NCI-H146 (cell line): ENCODE results near the gene CD48.
"Not testable (repeated sequence)": the region's sequence is repeated elsewhere in the genome, so short reads cannot be mapped to it uniquely, and the experiment has no call there.

Source experiments
- DNase-seq: peaks from one replicate; lab custom pipeline; 2025; lab: John Stamatoyannopoulos, UW

Gene CD48

DNA sequence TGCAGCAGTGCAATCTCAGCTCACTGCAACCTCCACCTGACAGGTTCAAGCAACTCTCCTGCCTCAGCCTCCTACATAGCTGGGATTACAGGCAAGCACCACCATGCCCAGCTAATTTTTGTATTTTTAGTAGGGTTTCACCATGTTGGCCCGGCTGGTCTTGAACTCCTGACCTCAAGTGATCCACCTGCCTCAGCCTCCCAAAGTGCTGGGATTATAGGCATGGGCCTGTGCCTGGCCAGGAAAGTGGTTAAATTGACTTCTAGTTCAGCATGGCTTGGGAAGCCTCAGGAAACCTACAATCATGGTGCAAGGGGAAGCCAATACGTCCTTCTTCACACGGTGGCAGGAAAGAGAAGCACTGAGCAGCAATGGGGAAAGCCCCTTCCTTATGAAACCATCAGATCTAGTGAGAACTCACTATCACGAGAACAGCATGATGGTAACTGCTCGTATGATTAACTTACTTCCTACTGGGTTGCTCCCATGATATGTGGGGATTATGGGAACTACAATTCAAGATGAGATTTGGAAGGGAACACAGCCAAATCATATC is 981 bp upstream of the CD48 start:
- not testable (repeated sequence) for DNase-seq

DNA sequence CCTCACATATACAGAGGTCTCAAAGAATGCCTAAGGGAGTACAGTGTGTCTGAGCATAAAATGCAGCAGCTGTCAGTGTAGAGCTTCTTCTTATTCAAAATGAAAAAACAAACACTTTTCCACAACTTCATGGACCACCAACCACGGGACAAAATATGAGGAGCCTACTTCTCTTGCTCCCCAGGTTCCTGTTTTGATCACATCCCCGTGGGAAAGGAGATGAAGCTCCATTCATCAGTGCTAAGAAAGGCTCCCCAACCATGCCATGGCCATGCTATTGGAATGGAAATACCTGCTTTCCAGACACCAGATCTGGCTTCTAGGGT is 383 bp downstream of the CD48 start:
- DNase-seq = no peak

DNA sequence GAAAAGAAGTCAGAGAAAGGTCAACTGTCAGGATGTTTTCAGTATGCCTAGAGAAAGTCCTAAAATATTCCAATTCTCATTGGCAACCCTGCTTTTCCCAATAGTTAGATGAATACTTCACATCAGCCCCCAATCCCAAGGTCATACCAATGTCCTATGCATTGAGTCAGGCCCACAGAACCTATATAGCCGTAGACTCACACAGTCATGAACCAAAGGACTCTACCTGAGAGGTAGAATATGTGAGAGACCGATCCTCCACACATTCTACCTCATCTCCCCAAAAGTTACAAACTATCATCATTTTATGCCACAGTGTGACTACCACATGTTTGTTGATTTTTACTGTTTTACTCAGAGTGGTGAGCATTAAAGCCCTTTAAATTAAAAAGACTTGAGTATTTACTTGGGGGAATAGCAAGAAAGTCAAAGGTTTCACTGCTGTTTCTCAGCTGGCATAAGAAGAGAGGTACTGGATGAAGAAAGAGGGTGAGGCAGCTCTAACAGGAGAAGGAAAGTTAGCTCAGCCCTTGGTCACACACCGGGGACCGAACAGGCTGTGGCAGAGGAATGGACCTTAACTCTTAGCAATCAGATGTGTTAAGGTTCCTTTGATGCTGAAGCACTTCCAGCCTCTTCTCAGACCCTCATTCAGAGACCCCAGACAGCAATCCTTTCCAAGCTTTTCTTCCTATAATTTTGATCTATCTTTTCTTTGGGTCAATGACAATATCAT is 937 bp downstream of the CD48 start:
- no peak for DNase-seq

GRCh38 chr1:160709715-160710114 is 1.9 kb downstream of the CD48 start:
- no peak for DNase-seq

- DNase-seq = no peak
Measured at GRCh38 chr1:160708801-160709200, 2.8 kb downstream of the CD48 start.

- no peak for DNase-seq
Measured at GRCh38 chr1:160708118-160708517, 3.5 kb downstream of the CD48 start.

- no peak for DNase-seq
Measured at GRCh38 chr1:160707236-160708064, 4.2 kb downstream of the CD48 start.

DNA sequence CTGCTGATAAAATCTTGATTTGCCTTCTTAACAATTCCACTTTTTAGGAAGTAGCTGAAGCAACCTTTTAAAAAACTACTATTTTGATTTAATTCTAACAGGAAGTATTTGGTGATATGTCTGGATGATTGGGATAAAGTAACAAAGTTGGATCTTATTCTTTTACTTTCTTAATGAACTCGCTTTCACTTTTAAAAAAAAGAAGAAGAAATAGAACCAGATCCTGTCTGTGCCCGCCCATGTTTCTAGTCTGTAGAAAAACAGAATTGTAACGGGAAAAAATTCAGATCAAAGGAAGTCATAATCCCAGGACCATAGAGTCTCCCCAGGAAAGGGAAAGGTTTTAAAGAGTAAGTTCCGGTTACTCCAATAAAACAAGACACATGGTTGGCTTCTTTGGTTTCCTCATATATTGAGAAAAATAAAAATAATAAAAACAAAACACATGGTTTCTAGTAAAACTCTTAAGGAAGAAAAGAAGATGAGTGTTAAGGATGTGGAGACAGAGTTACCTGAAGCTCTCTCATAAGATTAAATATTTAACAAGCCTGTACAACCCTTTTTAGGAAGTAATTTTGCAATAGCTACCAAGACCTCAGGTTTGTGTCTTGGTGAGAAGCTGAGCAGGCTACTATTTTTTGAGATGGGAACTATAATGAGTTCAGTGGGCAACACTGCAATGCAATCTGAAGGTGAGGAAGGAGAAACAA is 4.9 kb downstream of the CD48 start:
- DNase-seq = no peak

DNA sequence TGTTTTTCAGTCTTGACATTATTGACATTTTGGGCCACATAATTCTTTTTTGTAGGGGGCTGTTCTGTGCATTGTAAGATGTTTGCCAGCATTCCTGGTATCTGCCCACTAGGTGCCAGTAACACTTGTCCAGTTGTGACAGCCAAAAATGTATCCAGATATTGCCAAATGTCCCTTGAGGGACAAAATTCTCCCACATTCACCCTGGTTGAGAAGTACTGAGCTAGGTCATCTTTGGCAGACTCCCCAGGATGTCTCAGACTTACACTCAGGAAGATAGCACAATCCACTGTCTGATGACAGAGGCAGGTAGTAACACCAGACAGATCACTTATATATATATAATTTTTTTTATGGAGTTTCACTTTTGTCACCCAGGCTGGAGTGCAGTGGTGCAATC is 5.9 kb downstream of the CD48 start:
- no peak for DNase-seq

DNA sequence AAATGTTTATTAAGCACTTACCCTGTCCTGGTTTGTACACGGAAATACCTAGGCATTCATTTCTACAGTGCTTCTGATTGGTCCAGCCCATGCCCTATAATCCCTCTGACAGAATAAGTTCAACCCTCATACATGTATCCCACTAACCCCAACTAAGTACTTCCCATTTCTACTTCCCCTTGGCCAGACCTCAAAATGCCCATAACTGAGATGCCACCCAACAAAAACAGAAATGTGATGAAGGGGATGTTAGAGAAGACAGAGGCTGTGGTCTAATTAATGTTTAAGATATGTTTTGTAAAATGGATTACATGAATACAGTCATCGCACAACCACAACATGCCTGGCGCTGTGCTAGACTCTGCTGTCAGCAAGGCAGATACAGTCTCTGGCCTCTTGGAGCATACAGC is 6.4 kb downstream of the CD48 start:
- DNase-seq = not testable (repeated sequence)

GRCh38 chr1:160704250-160704649 is 7.4 kb downstream of the CD48 start:
- DNase-seq = no peak

GRCh38 chr1:160702100-160702499 is 9.5 kb downstream of the CD48 start:
- DNase-seq = no peak

- DNase-seq = not testable (repeated sequence)
Measured at GRCh38 chr1:160692390-160692789, 19.2 kb downstream of the CD48 start.

- no peak for DNase-seq
Measured at GRCh38 chr1:160685266-160685665, 26.4 kb downstream of the CD48 start.

DNA sequence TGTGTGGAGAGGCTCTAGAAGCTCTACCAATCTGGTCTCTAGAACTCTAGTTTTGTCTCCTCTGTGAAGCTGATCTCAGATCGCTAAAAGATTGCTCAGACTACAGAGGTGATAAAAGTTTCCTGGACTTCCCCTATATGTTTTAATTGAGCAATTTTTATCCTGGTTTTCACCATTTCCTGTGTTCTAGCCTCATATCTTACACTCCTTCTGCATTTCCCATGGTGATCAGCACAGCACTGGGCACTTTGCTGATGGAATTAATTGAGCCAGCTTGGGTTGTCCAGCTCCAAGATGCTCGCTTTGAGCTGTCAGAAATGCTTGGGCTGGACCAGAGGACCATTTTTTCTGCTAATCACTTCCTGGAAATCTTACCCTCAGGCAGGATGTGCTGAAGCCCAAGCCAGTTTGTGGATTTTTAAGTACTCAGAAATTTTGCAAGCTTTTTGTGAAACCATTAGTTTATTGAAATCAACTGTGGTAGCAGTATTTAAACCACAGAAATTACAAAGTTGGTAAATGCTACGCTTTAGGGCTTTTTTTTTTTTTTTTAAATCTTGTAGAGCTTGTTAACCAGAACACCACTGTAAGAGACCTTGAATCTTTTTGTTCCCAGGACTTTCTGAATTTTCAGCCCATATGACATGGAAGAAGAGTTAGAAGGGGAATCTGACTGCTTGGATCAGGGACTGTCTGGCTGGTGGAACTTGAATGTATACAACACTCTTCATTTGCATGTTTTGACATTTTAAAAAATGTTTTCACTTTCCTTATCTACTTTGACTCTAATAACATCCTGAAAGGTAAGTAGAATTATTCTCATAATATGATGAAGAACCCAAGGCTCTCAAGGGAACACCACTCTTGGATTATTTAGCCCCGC is 28.4 kb downstream of the CD48 start:
- DNase-seq = no peak

DNA sequence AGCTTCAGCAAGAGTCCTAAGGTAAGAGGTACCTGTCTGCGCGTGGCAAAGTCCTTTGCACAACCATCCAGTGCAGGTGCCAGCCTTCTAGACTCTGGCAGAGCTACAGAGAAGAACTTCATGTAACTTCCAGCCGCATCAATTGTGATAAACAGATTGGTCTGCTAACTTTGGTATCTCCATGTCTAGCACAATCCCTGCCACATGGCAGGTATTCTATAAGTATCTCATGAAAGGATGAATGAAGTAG is 29.8 kb downstream of the CD48 start:
- DNase-seq = no peak

- DNase-seq = no peak
Measured at GRCh38 chr1:160681066-160681890, 30.3 kb downstream of the CD48 start.

DNA sequence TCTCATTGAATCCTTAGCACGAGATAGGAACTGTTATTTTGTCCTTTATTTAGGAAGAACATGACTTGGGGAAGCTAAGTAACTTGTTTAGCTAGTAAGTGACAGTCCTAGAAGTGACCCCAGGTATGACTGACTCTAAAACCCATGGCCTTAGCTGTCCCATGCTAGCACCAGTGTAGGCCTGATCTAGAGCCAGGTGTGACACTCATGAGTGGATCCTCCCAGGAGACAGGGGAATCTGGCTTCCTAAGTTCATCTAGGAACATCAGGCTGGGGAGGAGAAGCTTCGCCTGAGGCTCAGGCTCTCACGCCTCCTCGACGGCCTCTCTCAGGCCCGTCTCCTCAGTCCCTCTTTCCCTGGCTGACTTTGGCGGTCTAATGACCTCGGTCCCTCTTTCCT is 31.2 kb downstream of the CD48 start:
- DNase-seq = no peak

DNA sequence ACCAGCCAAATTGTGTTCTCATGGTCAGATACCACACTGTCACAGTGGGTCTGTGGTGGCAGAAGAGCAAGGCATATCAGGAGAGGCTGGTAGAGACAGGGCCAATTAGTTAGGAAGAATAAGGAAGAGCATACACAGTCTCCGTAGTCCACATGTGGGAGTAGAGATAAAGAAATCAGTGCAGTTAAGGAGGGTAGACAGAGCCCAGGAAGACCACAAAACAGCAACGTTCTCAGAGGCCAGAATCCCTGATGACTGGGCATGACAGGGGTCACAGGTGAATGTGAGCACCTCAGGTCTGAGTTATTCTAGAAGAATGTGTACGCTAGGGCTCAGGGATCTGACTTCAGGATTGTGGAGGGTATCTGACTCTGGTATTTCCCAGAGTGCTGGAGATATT is 31.7 kb downstream of the CD48 start:
- DNase-seq = no peak

- no peak for DNase-seq
Measured at GRCh38 chr1:160676869-160677597, 34.6 kb downstream of the CD48 start.
